TTC549 (cell line): ENCODE data around the gene SOCS7.

Experiments used
- FAIRE-seq: peaks from 2 replicates; lab custom pipeline; 2012; peaks lifted over from hg19 to GRCh38; lab: Jason Lieb, UNC

SOCS7 gene

DNA sequence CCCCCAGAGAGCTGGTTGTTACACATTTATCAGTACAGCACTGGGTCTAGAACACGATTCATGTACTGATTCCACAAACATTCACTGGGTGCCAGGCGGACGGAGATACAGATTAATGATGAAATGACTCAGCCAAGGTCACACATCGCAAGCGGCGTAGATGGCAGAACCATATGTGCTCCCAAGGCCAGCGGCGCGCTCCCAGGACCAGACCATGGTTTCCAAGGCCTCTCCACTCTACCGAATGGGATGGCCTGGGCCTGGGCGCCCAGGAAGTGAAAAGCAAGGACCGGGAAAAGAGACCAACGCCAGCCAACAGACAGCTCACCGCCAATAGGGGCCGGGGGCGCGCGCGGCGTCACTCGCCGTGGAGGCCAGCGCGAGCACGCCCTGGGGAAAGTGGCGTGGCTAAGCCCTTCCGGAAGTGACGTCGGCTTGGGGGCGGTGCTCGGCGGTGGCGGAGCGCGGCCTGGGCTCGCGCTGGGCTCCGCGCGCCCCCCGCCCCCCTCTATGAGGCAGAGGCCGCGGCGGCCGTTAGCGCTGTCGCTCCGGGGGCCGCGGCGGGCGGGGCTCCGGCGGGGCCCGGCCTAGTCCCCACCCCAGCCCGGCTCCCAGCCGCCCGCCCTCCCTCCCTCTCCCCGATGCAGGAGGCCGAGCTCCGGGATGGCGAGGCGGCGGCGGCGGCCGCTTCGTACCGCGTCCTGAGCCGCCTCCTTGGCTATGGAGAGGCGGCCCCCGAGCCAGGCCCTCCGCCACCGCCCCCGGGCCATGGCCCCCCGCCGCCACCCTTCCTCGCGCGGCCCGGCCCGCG, at the start of gene SOCS7:
Gene SOCS7 (plus strand): TSS at position 433 of the 811 bp plus-strand sequence. CDS start 209 bp downstream, at position 642.
- no peak for FAIRE-seq

GRCh38 chr17:38315497-38315896, 36.1 kb upstream of the SOCS7 start:
- FAIRE-seq, result no peak

GRCh38 chr17:38317081-38317480, 34.6 kb upstream of the SOCS7 start:
- FAIRE-seq, result no peak

- FAIRE-seq, result no peak
Measured at GRCh38 chr17:38320482-38320881, 31.2 kb upstream of the SOCS7 start.

- no peak for FAIRE-seq
Measured at GRCh38 chr17:38322156-38322779, 29.4 kb upstream of the SOCS7 start.

- no peak for FAIRE-seq
Measured at GRCh38 chr17:38322897-38323296, 28.7 kb upstream of the SOCS7 start.

DNA sequence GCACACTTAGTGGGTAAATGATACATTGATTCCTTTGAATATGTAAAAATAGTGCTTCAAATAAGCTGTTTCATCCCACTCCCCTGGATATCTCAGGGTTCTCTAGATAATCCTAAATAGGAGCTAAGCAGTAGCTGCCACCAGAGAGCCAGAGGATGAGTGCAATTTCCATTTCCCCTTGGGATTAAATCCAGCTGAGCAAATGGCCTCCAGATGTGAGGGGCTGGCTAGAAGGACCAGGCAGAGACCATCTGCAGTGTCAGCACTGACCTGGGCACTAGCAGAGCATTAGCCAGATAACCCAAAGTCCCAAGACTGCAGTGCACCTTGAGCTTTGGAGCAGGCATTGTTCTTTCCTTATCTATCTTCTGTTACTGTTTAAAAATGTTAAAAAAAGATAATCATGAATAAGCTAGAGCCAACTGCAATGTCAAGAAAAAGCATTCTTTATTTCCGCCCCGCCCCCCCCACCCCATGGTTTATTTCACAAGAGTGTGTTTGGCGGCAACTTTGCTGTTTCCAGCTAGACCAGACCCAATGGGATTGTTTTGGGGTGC, 27.4 kb upstream of the SOCS7 start:
- no peak for FAIRE-seq

GRCh38 chr17:38324772-38325171, 26.9 kb upstream of the SOCS7 start:
- FAIRE-seq, result no peak

DNA sequence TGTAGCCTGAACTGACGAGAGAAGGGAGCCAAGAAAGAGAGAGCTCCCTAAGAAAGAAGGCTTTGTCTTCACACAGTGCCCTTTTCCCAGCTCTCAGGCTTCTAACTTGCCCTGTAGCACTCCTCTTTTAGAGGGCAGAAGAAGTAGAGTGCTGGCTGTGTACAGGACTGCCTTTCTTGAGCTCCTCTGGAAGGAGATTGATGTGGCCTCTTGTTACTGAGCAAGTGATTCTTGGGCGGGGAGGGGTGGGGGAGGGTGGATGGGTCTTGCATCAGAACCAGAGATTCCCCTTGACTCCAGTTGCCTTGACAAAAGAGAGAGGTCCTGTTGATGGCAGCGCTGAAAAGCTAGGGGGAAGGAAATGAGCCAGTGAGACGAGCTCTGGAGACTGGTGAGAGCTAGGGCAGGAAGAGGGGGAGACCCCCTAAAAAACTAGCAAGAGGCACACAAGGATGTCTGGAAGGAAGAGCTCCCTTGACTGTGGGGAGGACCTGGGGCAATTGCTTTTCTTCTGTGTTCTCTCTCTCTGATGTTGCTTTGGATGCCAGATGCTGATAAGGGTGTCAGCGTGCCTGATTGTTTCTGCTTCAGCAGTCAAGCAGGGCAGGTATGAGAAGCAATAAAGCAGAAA, 26.3 kb upstream of the SOCS7 start:
- FAIRE-seq, result no peak

GRCh38 chr17:38326996-38327792, 24.4 kb upstream of the SOCS7 start:
- FAIRE-seq, result no peak

GRCh38 chr17:38327936-38328335, 23.7 kb upstream of the SOCS7 start:
- FAIRE-seq, result no peak

DNA sequence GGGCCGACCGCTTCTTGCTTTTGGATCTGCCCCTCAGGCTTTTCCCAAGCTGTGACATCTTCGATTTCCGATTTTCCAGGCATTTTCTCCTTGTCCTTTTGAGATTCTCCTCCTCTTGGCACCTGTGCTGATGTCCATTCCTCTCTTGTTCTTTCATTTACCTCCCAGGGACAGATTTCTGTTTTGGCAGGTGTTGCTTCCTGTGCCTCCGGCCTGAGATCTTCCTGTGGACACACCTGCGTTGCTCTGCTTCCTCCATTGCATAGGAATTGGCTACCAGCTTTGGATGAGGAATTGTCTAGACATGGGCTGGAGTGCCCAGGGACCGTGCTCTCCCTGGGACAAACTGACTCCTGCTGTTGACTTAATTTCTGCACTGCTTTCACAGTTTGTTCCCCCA, 23.0 kb upstream of the SOCS7 start:
- FAIRE-seq, result no peak

GRCh38 chr17:38329284-38329683, 22.4 kb upstream of the SOCS7 start:
- FAIRE-seq, result no peak

- no peak for FAIRE-seq
Measured at GRCh38 chr17:38329808-38330730, 21.6 kb upstream of the SOCS7 start.

DNA sequence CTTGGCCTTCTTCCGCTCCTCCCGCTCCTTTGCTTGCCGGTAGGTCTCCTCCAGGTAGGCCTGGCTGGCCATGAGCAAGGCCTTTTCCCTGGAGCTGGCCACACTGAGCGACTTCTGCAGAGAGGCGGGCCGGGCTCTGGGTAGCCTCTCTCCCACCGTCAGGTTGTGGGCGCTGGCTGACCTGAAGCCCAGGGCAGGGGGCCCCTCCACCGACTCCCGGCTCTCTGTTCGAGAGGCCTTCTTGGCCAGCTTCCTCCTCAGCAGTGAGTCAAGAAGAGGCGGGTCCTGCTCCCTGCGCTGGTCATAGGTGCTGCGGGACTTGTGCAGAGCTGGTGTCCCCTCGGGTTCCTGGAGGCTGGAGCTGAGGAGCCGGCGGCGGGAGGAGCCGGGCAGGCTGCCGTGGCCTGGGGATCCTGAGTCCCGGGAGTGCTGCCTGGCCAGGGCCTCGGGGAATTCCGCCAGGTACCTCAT, 20.7 kb upstream of the SOCS7 start:
- no peak for FAIRE-seq

DNA sequence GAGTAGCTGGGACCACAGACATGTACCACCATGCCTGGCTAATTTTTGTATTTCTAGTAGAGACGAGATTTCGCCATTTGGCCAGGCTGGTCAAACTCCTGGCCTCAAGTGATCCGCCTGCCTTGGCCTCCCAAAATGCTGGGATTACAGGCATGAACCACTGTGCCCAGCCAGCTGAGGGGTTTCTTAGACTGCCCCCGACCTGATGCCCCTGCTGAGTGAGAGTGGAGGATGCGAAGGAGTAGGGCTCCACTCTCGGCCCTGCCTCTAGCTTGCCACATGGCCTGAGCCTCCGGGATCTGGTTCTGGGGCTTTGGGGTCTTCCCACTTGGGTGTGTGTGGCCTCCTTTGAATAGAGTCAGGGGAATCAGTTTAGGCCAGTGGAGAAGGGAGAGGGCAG, 18.9 kb upstream of the SOCS7 start:
- FAIRE-seq, result no peak

- FAIRE-seq, result no peak
Measured at GRCh38 chr17:38333635-38334295, 17.9 kb upstream of the SOCS7 start.

- FAIRE-seq, result no peak
Measured at GRCh38 chr17:38334480-38335364, 16.9 kb upstream of the SOCS7 start.

GRCh38 chr17:38336838-38337237, 14.8 kb upstream of the SOCS7 start:
- FAIRE-seq, result no peak
